ENCODE results near the gene ATP5F1A. TPM values are rescaled to one million over a fixed set of nuclear protein-coding genes. Genes with fewer than 3 reads are reported as not detected.

The ATP5F1A gene
- total RNA-seq, 1 experiment from 2014 or later = 298 TPM

GRCh38 chr18:46035696-46036680, 62.1 kb downstream of the ATP5F1A start:
- no TSS peak for BruUV-seq (replicated peaks)
- H3K36me3 ChIP-seq (ENCODE audit: control insufficient read depth, insufficient read depth, low read length) = no peaks in the 10 kb centered on the region
- TF ChIP-seq, protein P1, sequence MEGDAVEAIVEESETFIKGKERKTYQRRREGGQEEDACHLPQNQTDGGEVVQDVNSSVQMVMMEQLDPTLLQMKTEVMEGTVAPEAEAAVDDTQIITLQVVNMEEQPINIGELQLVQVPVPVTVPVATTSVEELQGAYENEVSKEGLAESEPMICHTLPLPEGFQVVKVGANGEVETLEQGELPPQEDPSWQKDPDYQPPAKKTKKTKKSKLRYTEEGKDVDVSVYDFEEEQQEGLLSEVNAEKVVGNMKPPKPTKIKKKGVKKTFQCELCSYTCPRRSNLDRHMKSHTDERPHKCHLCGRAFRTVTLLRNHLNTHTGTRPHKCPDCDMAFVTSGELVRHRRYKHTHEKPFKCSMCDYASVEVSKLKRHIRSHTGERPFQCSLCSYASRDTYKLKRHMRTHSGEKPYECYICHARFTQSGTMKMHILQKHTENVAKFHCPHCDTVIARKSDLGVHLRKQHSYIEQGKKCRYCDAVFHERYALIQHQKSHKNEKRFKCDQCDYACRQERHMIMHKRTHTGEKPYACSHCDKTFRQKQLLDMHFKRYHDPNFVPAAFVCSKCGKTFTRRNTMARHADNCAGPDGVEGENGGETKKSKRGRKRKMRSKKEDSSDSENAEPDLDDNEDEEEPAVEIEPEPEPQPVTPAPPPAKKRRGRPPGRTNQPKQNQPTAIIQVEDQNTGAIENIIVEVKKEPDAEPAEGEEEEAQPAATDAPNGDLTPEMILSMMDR (IDR thresholded peaks at IDR 0.05) = no peak
- TF ChIP-seq TCF7L2 (IDR thresholded peaks at IDR 0.05; ENCODE audit: low read depth, low read length) (no peak), SIN3A (IDR thresholded peaks at IDR 0.05; ENCODE audit: borderline replicate concordance, insufficient read depth, low read depth, low read length) (no peak), REST (IDR thresholded peaks at IDR 0.05; ENCODE audit: insufficient read depth in 1 of 2, low read depth in 2 of 2, low read length in 1 of 2) (no peak), POLR2AphosphoS5 (IDR thresholded peaks at IDR 0.05; ENCODE audit: low read depth, low read length) (no peak)
- no peaks in the 10 kb centered on the region for H3K9me3 ChIP-seq (ENCODE audit: control insufficient read depth, insufficient read depth, low read depth, low read length)
- intact Hi-C loops (cut with micrococcal nuclease; ENCODE audit: unreplicated experiment) (no loop called here), in situ Hi-C loops (cut with HindIII; ENCODE audit: low pct_unique_long_range_greater_than_20kb, low sequenced_read_pairs) (no loop called here)
- POLR2A ChIA-PET = no interaction called here
- DNase-seq (ENCODE audit: low read depth, low spot score) (no peak), ATAC-seq (no peak)
- H3K4me1 ChIP-seq (ENCODE audit: control insufficient read depth, insufficient read depth, low read length) = no peaks in the 10 kb centered on the region
- H3K4me3 ChIP-seq (ENCODE audit: low read depth in 2 of 2, low read length in 2 of 2) = no peak overlapping the region
- H3K27me3 ChIP-seq (ENCODE audit: control insufficient read depth, insufficient read depth, low read length) = no peaks in the 10 kb centered on the region
- H3K27ac ChIP-seq (ENCODE audit: low read length) = no peak overlapping the region
- CTCF ChIA-PET = no interaction called here

GRCh38 chr18:46034230-46034629, 63.9 kb downstream of the ATP5F1A start:
- Histone ChIP-seq H3K4me1 (ENCODE audit: control insufficient read depth, insufficient read depth, low read length) (no peaks in the 10 kb centered on the region), H3K27ac (ENCODE audit: low read length) (no peak overlapping the region), H3K9me3 (ENCODE audit: control insufficient read depth, insufficient read depth, low read depth, low read length) (no peaks in the 10 kb centered on the region), H3K4me3 (ENCODE audit: low read depth in 2 of 2, low read length in 2 of 2) (no peak overlapping the region), H3K27me3 (ENCODE audit: control insufficient read depth, insufficient read depth, low read length) (no peaks in the 10 kb centered on the region), H3K36me3 (ENCODE audit: control insufficient read depth, insufficient read depth, low read length) (no peaks in the 10 kb centered on the region)
- TF ChIP-seq POLR2AphosphoS5 (IDR thresholded peaks at IDR 0.05; ENCODE audit: low read depth, low read length) (no peak), REST (IDR thresholded peaks at IDR 0.05; ENCODE audit: insufficient read depth in 1 of 2, low read depth in 2 of 2, low read length in 1 of 2) (no peak), SIN3A (IDR thresholded peaks at IDR 0.05; ENCODE audit: borderline replicate concordance, insufficient read depth, low read depth, low read length) (no peak), TCF7L2 (IDR thresholded peaks at IDR 0.05; ENCODE audit: low read depth, low read length) (no peak)
- TF ChIP-seq, protein P1 (IDR thresholded peaks at IDR 0.05) = no peak
- ChIA-PET CTCF (no interaction called here), POLR2A (no interaction called here)
- no TSS peak for BruUV-seq (replicated peaks)
- DNase-seq (ENCODE audit: low read depth, low spot score) (no peak), ATAC-seq (no peak)
- in situ Hi-C loops (cut with HindIII; ENCODE audit: low pct_unique_long_range_greater_than_20kb, low sequenced_read_pairs) (no loop called here), intact Hi-C loops (cut with micrococcal nuclease; ENCODE audit: unreplicated experiment) (no loop called here)

All from Panc1 (cell line).